WI38 (cell line): ENCODE results near the gene ILF2.
"Not testable (repeated sequence)": the region's sequence is repeated elsewhere in the genome, so short reads cannot be mapped to it uniquely, and the experiment has no call there.

Source experiments
- H3K4me3 ChIP-seq: 2 replicates; pipeline ENCODE4 v1.5.1; 2011; ENCODE audit warnings: low read depth, mild to moderate bottlenecking, control low read depth, low read length
- TF ChIP-seq, protein P1 (sequence below): IDR thresholded peaks from 2 replicates; pipeline ENCODE4 v1.5.1; 2012; ENCODE audit warnings: low read depth, mild to moderate bottlenecking, control low read depth, low read length

The ILF2 gene

DNA sequence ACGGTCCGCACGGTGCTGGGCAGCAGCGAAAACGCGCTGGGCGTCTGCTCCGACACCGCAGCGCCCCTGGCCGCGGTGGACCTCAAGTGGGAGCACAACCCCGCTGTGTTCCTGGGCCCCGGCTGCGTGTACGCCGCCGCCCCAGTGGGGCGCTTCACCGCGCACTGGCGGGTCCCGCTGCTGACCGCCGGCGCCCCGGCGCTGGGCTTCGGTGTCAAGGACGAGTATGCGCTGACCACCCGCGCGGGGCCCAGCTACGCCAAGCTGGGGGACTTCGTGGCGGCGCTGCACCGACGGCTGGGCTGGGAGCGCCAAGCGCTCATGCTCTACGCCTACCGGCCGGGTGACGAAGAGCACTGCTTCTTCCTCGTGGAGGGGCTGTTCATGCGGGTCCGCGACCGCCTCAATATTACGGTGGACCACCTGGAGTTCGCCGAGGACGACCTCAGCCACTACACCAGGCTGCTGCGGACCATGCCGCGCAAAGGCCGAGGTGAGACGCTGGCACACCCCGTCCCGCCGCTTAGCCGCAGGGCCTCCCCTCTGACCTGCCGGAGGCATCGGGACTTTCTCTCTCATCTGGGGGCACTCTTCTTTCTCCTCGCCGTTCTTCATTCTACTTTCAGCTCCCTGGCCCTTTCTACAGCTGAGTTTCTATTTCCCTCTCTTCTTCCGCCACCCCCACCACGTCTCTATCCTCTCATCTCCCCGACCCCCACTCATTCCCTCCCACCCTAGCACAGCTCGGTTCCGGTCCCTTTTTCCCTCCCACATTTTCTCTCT lies 8.7 kb upstream of the ILF2 start:
- TF ChIP-seq, protein P1, sequence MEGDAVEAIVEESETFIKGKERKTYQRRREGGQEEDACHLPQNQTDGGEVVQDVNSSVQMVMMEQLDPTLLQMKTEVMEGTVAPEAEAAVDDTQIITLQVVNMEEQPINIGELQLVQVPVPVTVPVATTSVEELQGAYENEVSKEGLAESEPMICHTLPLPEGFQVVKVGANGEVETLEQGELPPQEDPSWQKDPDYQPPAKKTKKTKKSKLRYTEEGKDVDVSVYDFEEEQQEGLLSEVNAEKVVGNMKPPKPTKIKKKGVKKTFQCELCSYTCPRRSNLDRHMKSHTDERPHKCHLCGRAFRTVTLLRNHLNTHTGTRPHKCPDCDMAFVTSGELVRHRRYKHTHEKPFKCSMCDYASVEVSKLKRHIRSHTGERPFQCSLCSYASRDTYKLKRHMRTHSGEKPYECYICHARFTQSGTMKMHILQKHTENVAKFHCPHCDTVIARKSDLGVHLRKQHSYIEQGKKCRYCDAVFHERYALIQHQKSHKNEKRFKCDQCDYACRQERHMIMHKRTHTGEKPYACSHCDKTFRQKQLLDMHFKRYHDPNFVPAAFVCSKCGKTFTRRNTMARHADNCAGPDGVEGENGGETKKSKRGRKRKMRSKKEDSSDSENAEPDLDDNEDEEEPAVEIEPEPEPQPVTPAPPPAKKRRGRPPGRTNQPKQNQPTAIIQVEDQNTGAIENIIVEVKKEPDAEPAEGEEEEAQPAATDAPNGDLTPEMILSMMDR, result no peak
- peak overlapping the region; percentile 42 for H3K4me3 ChIP-seq

DNA sequence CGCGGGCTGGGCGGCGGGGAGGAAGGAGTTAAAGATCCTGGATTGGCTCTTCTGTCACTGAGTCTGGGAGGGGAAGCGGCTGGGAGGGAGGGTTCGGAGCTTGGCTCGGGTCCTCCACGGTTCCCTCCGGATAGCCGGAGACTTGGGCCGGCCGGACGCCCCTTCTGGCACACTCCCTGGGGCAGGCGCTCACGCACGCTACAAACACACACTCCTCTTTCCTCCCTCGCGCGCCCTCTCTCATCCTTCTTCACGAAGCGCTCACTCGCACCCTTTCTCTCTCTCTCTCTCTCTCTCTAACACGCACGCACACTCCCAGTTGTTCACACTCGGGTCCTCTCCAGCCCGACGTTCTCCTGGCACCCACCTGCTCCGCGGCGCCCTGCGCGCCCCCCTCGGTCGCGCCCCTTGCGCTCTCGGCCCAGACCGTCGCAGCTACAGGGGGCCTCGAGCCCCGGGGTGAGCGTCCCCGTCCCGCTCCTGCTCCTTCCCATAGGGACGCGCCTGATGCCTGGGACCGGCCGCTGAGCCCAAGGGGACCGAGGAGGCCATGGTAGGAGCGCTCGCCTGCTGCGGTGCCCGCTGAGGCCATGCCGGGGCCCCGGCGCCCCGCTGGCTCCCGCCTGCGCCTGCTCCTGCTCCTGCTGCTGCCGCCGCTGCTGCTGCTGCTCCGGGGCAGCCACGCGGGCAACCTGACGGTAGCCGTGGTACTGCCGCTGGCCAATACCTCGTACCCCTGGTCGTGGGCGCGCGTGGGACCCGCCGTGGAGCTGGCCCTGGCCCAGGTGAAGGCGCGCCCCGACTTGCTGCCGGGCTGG lies 7.9 kb upstream of the ILF2 start, which contains the start of gene NPR1:
NPR1 (plus strand) TSS at position 170 of the 818 bp plus-strand sequence; CDS start at position 591, 421 bp downstream.
- TF ChIP-seq, protein P1, result no peak
- peak within 1 kb of the TSS; percentile 42 for H3K4me3 ChIP-seq

DNA sequence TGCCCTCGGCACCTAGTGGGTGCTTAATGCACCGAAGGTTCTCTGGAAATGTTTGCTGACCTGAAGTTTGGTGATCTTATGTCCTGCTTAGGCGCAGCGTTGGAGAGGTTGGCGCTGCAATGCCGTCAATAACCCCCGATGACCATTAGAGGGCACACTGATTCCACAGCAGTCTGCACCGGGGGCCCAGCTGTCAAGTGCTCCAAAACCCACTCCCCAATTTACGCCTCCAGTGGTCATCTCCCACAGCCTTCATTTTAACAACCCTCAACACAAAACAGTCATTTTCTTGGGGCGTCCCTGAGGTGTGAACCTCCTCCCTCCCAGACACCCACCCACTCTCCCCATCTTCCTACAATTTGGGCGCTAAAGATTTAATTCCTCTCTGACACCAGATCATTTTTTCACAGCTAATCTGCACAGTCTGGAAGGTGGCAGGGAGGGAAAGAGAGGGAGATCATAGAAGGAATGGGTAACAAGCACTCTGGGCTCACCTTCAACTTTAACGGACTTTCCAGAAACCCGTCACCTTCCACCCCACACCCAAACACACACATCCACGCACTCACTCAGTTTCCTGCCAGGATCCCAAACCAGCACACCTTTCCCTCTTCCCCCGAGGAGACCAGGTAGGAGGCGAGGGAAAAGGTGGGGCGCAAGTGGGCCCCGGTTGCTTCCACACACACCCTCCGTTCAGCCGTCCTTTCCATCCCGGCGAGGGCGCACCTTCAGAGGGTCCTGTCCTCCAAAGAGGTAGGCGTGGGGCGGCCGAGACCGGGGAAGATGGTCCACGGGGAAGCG lies 7.1 kb upstream of the ILF2 start:
- H3K4me3 ChIP-seq, result peak overlapping the region; percentile 42
- TF ChIP-seq, protein P1, result peak; percentile 96

DNA sequence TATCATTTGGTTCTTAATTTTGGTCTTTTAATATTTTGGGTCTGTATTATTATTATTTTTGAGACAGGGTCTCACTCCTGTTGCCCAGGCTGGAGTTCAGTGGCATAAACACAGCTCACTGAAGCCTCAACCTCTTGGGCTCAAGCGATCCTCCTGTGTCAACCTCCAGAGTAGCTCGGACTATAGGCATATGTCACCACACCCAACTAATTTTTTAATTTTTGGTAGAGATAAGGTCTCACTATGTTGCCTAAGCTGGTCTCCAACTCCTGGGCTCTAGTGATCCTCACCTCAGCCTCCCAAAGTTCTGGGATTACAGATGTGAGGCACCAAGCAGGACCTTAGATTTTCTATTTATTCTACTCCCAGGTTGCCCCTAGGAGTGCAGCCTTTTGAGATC lies 2.7 kb upstream of the ILF2 start:
- no peak overlapping the region for H3K4me3 ChIP-seq
- TF ChIP-seq, protein P1, result no peak

DNA sequence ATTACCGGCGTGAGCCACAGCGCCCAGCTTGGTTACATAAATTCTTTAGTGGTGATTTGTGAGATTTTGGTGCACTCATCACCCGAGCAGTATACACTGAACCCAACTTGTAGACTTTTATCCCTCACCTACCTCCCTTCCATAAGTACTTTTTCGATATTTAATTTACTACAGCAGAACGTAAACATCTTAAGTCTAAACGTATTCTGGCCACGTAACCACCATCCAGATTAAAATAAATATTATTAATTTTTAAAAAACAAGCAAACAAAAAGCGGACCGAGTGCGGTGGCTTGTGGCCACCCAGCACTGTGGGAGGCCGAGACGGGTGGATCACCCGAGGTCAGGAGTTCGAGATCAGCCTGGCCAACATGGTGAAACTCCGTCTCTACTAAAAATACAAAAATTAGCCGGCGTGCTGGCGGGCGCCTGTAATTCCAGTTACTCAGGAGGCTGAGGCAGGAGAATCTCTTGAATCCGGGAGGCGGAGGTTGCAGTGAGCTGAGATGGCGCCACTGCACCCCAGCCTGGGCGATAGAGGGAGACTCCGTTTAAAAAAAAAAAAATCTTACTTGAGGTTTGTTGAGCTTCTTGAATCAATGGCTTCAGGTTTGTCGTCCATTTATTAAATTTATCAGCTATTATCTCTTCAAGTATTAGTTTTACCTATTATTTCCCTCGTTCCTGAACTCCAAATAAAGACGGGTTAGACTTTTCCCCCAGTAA lies 998 bp upstream of the ILF2 start:
- H3K4me3 ChIP-seq, result peak overlapping the region; percentile 60

DNA sequence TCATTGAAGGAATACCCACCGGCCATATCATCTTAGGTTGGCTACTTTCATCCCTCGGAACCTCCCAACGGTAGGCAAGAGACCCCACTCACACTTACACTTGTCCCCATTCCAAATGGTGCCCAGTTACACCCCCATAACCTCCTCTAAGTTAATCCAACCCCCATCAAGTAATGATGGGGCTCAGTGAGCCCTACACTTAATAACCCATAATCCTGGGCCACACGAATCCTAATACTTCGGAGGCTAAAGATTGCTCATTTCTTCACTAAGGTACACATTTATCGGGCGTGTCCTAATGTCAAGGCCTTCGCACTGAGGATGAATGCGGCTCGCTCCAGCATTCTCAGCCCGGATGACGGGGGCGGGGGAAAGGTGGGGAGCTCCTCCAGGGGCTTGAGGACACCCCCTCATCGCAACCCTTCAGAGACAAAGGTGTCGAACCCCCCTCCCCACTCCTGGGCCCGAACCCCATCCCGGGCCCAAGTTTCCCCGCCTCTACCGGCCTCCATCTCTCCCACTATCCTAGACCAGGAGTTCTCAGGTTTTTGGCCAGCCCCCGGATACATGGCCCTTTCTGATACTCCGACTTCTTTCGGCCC lies 435 bp downstream of the ILF2 start:
- peak overlapping the region; percentile 80 for H3K4me3 ChIP-seq
- TF ChIP-seq, protein P1, result no peak

DNA sequence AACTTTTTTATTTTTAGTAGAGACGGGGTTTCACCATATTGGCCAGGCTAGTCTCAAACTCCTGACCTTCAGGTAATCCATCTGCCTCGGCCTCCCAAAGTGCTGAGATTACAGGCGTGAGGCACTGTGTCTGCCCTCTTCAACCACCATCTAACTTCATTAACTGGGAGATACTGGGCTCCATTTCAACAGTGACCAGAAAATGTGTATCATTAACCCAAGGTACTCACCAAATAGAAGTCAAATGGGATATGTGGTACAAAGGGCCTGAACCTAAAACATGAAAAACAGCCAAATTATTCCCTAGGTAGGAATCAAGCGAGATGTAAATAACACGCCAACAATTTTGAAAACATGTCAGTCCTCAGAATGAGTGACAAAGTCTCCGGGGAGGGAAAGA lies 1.2 kb downstream of the ILF2 start:
- H3K4me3 ChIP-seq, result peak overlapping the region; percentile 80
- TF ChIP-seq, protein P1, result no peak

DNA sequence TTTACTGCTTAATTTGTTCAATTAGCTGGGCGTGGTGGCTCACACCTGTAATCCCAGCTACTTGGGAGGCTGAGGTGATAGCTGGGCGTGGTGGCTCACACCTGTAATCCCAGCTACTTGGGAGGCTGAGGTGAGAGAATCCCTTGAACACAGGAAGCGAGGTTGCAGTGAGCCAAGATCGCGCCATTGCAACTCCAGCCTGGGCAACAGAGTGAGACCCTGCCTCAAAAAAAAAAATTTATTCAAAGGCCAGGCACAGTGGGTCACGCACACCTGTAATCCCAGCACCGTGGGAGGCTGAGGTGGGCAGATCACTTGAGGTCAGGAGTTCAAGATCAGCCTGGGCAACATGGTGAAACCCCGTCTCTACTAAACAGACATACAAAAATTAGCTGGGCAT lies 2.1 kb downstream of the ILF2 start:
- H3K4me3 ChIP-seq, result not testable (repeated sequence)
